Suprapubic skin (tissue), 4 donors: ENCODE results near the gene HTR7. TPM values are rescaled to one million over a fixed set of nuclear protein-coding genes. Genes with fewer than 3 reads are reported as not detected.

Source experiments
- DNase-seq, 2 donors: peaks; one replicate each; pipeline ENCODE4 v3.0.0-alpha.2; 2019; ENCODE audit warnings: low spot score in 2 of 2
- H3K27ac ChIP-seq: fragments of 200-600 bp; sonication (generic); one replicate; pipeline ENCODE4 v1.5.1; 2019
- H3K27me3 ChIP-seq: fragments of 200-600 bp; sonication (generic); one replicate; pipeline ENCODE4 v1.5.1; 2019
- H3K36me3 ChIP-seq: fragments of 200-600 bp; sonication (generic); one replicate; pipeline ENCODE4 v1.5.1; 2019
- H3K4me1 ChIP-seq: fragments of 200-600 bp; sonication (generic); one replicate; pipeline ENCODE4 v1.5.1; 2019
- H3K4me3 ChIP-seq: fragments of 200-600 bp; sonication (generic); one replicate; pipeline ENCODE4 v1.5.1; 2019; ENCODE audit warnings: mild to moderate bottlenecking
- H3K9me3 ChIP-seq: fragments of 200-600 bp; sonication (generic); one replicate; pipeline ENCODE4 v1.5.1; 2019
- EP300 ChIP-seq: sonication (generic); formaldehyde crosslinking; IDR thresholded peaks from one replicate; pipeline ENCODE4 v1.6.1; 2017; ENCODE audit warnings: antibody characterized with exemption
- POLR2A ChIP-seq, 2 donors: fragments of 450-650 bp; IDR thresholded peaks; one replicate each; pipeline ENCODE4 v1.6.1; 2017; ENCODE audit warnings: antibody characterized with exemption in 2 of 2, mild to moderate bottlenecking in 2 of 2, moderate library complexity in 2 of 2
- POLR2AphosphoS5 ChIP-seq, 3 donors: sonication (generic); formaldehyde crosslinking; IDR thresholded peaks; one replicate each; pipeline ENCODE4 v1.6.1; 2017; ENCODE audit warnings: antibody characterized with exemption in 3 of 3
- WGBS: methylation state at CpG from one replicate; pipeline ENCODE4 v1.1.5; 2018; 5-methylcytosine and 5-hydroxymethylcytosine counted together
- total RNA-seq, 4 donors: library from RNA; depleted of rRNA; stranded (reverse); fragments of >200 nt; gene quantifications; one replicate each; pipeline ENCODE4 v1.1.0, GENCODE V29; 2016
- TF ChIP-seq, protein P1 (sequence below), 2 donors: fragments of 200-600 bp in 1 of 2; fragments of 450-650 bp in 1 of 2; sonication (generic) in 1 of 2; IDR thresholded peaks; one replicate each; pipeline ENCODE4 v1.5.1; 2016 to 2019; ENCODE audit warnings: antibody characterized with exemption in 2 of 2, mild to moderate bottlenecking in 1 of 2, moderate library complexity in 1 of 2

Gene HTR7
- total RNA-seq, 4 donors from 2014 or later: 0.23 to 0.59 (median 0.38) TPM

DNA sequence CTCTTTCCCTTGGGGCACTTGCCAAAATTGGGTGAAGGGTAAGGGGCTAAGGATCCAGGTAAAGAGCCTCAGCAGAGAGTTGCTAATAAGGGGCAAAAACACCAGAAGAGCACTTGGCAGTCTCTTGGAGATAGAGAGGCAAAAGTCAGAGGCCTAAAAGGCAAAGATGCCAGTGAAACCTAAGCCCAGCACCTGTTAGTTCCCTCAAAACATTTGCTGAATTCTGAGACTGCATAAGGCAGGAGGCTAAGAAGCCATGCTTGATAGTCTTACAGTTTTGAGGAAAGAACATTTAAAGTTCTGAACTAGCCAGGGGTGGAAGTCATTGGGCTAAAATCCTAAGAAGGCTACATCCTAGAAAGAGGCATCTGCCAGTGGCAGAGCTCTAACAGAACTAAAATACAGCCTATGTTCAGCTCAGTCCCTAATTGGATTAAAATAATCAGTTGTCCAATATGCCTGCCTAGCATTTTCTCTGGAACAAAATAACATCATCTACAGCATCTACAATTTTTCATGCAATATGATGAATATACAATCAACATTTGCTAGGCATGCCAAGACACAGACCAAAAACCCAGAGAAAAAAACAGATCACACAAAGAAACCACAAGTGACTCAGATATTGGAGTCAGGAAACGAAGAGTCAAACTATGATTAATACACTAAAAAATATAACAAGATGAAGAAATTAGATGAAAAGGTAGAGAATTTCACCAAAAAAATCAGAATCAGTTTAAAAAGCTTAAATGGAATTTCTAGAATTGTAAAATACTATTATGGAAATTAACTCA lies 7.7 kb downstream of the HTR7 start:
- peaks cover 7% of the 10 kb centered on the region for H3K4me1 ChIP-seq
- H3K4me3 ChIP-seq: no peak overlapping the region
- peaks cover 4% of the 10 kb centered on the region for H3K9me3 ChIP-seq
- H3K27ac ChIP-seq: no peak overlapping the region
- peaks cover 19% of the 10 kb centered on the region for H3K27me3 ChIP-seq
- TF ChIP-seq POLR2A (IDR thresholded peaks at IDR 0.05) (no peak), EP300 (no peak), POLR2AphosphoS5 (IDR thresholded peaks at IDR 0.05) (no peak)
- TF ChIP-seq, protein P1, sequence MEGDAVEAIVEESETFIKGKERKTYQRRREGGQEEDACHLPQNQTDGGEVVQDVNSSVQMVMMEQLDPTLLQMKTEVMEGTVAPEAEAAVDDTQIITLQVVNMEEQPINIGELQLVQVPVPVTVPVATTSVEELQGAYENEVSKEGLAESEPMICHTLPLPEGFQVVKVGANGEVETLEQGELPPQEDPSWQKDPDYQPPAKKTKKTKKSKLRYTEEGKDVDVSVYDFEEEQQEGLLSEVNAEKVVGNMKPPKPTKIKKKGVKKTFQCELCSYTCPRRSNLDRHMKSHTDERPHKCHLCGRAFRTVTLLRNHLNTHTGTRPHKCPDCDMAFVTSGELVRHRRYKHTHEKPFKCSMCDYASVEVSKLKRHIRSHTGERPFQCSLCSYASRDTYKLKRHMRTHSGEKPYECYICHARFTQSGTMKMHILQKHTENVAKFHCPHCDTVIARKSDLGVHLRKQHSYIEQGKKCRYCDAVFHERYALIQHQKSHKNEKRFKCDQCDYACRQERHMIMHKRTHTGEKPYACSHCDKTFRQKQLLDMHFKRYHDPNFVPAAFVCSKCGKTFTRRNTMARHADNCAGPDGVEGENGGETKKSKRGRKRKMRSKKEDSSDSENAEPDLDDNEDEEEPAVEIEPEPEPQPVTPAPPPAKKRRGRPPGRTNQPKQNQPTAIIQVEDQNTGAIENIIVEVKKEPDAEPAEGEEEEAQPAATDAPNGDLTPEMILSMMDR (IDR thresholded peaks at IDR 0.05): no peak
- no peaks in the 10 kb centered on the region for H3K36me3 ChIP-seq
- DNase-seq: no peak
- 59% methylated on average over 1 of the region's 1 CpG for WGBS

GRCh38 chr10:90847436-90847835 lies 10.4 kb downstream of the HTR7 start:
- Histone ChIP-seq H3K4me3 (no peak overlapping the region), H3K9me3 (peaks cover 4% of the 10 kb centered on the region), H3K27ac (no peak overlapping the region), H3K36me3 (no peaks in the 10 kb centered on the region), H3K27me3 (peaks cover 8% of the 10 kb centered on the region), H3K4me1 (peaks cover 7% of the 10 kb centered on the region)
- 13% methylated on average over 1 of the region's 1 CpG for WGBS
- DNase-seq: no peak
- TF ChIP-seq POLR2A (IDR thresholded peaks at IDR 0.05): no peak
- TF ChIP-seq, protein P1 (IDR thresholded peaks at IDR 0.05): no peak
- no peak for TF ChIP-seq POLR2AphosphoS5 (IDR thresholded peaks at IDR 0.05)
- no peak for TF ChIP-seq EP300

GRCh38 chr10:90846746-90847145 lies 11.1 kb downstream of the HTR7 start:
- 78% methylated on average over 1 of the region's 1 CpG for WGBS
- Histone ChIP-seq H3K27ac (no peak overlapping the region), H3K27me3 (peaks cover 8% of the 10 kb centered on the region), H3K9me3 (peaks cover 4% of the 10 kb centered on the region), H3K4me1 (peaks cover 7% of the 10 kb centered on the region), H3K36me3 (no peaks in the 10 kb centered on the region), H3K4me3 (no peak overlapping the region)
- TF ChIP-seq POLR2AphosphoS5 (IDR thresholded peaks at IDR 0.05): no peak
- no peak for TF ChIP-seq EP300
- no peak for TF ChIP-seq POLR2A (IDR thresholded peaks at IDR 0.05)
- TF ChIP-seq, protein P1 (IDR thresholded peaks at IDR 0.05): no peak
- no peak for DNase-seq

- no peaks in the 10 kb centered on the region for H3K36me3 ChIP-seq
- TF ChIP-seq POLR2AphosphoS5 (IDR thresholded peaks at IDR 0.05) (no peak), EP300 (no peak), POLR2A (IDR thresholded peaks at IDR 0.05) (no peak)
- TF ChIP-seq, protein P1 (IDR thresholded peaks at IDR 0.05): no peak
- WGBS: 76% methylated on average over 3 of the region's 3 CpGs
Measured at GRCh38 chr10:90845726-90846125, 12.1 kb downstream of the HTR7 start.

GRCh38 chr10:90842725-90843124 lies 15.1 kb downstream of the HTR7 start:
- TF ChIP-seq POLR2AphosphoS5 (IDR thresholded peaks at IDR 0.05) (no peak), EP300 (no peak), POLR2A (IDR thresholded peaks at IDR 0.05) (no peak)
- TF ChIP-seq, protein P1 (IDR thresholded peaks at IDR 0.05): no peak
- peaks cover 3% of the 10 kb centered on the region for H3K27me3 ChIP-seq
- H3K27ac ChIP-seq: no peak overlapping the region
- no peaks in the 10 kb centered on the region for H3K36me3 ChIP-seq
- DNase-seq: no peak
- no peak overlapping the region for H3K4me3 ChIP-seq
- H3K9me3 ChIP-seq: no peaks in the 10 kb centered on the region
- WGBS: 75% methylated on average over 1 of the region's 1 CpG
- H3K4me1 ChIP-seq: peaks cover 7% of the 10 kb centered on the region

More at GRCh38 chr10:90845726-90846125, 12.1 kb downstream of the HTR7 start:
- no peak for DNase-seq
- no peak overlapping the region for H3K27ac ChIP-seq
- H3K27me3 ChIP-seq: peaks cover 3% of the 10 kb centered on the region
- H3K4me3 ChIP-seq: no peak overlapping the region
- peaks cover 7% of the 10 kb centered on the region for H3K4me1 ChIP-seq
- peaks cover 4% of the 10 kb centered on the region for H3K9me3 ChIP-seq
